T-cell (primary cell): ENCODE results near the gene OSBPL5. TPM values are rescaled to one million over a fixed set of nuclear protein-coding genes. Genes with fewer than 3 reads are reported as not detected.

Experiments used
- ATAC-seq, 4 experiments: fragments of 200-7000 bp in 3 of 4; fragments of 150-1000 bp in 1 of 4; cut with Tn5 transposase; replicated peaks in 1 of 4; 1 replicate in 3 of 4; 2 replicates in 1 of 4; pipeline ENCODE4 v1.10.0; 2021; ENCODE audit warnings: moderate library complexity in 3 of 4, mild to moderate bottlenecking in 2 of 4, moderate number of reproducible peaks in 1 of 4
- CTCF ChIA-PET, 2 donors: fragments of 300-600 bp; sonication (Branson Sonifier 250); formaldehyde crosslinking; loops; one replicate each; lab custom pipeline; 2022; ENCODE audit warnings: antibody characterized with exemption in 2 of 2; lab: Charles Lee
- POLR2A ChIA-PET, 2 donors: fragments of 300-600 bp; sonication (Branson Sonifier 250); formaldehyde crosslinking; loops; one replicate each; lab custom pipeline; 2022; ENCODE audit warnings: antibody characterized with exemption in 2 of 2; lab: Charles Lee
- DNase-seq, 35 experiments: peaks; one replicate each; pipeline versions ENCODE4 v3.0.0 to v3.0.0-alpha.2; 2013 to 2023
- H3K27ac ChIP-seq: one replicate; pipeline ENCODE4 v1.5.1; 2013; ENCODE audit warnings: low read length
- H3K27me3 ChIP-seq, 2 experiments: replicated peaks in 1 of 2; 1 replicate in 1 of 2; 2 replicates in 1 of 2; pipeline versions ENCODE4 v1.6.1 to v1.7.0; 2013; ENCODE audit warnings: low read length in 1 of 2, mixed read lengths in 1 of 2; ENCODE audit not compliant: control insufficient read depth in 2 of 2, insufficient read depth in 2 of 2; ENCODE audit errors: extremely low read depth in 1 of 2
- H3K36me3 ChIP-seq, 2 donors: 1 replicate in 1 of 2; 2 replicates in 1 of 2; pipeline versions ENCODE4 v1.6.1 to v1.7.0; 2013; ENCODE audit warnings: low read length in 1 of 2; ENCODE audit not compliant: control insufficient read depth in 2 of 2, insufficient read depth in 1 of 2; ENCODE audit errors: extremely low read depth in 1 of 2
- H3K4me1 ChIP-seq, 2 experiments: 1 replicate in 1 of 2; 2 replicates in 1 of 2; pipeline versions ENCODE4 v1.6.1 to v1.7.0; 2013; ENCODE audit warnings: low read length in 2 of 2, mixed read lengths in 1 of 2; ENCODE audit not compliant: insufficient read depth in 2 of 2, control insufficient read depth in 1 of 2; ENCODE audit errors: extremely low read depth in 1 of 2
- H3K4me3 ChIP-seq, 2 donors: 1 replicate in 1 of 2; 2 replicates in 1 of 2; pipeline versions ENCODE4 v1.5.1 to v1.7.0; 2013; ENCODE audit warnings: mild to moderate bottlenecking in 2 of 2, low read length in 1 of 2, moderate library complexity in 1 of 2; ENCODE audit not compliant: control insufficient read depth in 1 of 2; ENCODE audit errors: extremely low read depth in 1 of 2
- H3K9me3 ChIP-seq: 2 replicates; pipeline ENCODE4 v1.7.0; 2013
- H3K27ac Mint-ChIP-seq, 2 donors: one replicate each; pipeline ENCODE4 v1.8.0; 2020 to 2021; ENCODE audit warnings: mild to moderate bottlenecking in 2 of 2, mixed read lengths in 2 of 2
- H3K27me3 Mint-ChIP-seq, 2 donors: one replicate each; pipeline ENCODE4 v1.8.0; 2021 to 2022; ENCODE audit warnings: mixed read lengths in 2 of 2
- H3K36me3 Mint-ChIP-seq: one replicate; pipeline ENCODE4 v1.8.0; 2021; ENCODE audit warnings: mixed read lengths
- H3K4me1 Mint-ChIP-seq, 3 donors: one replicate each; pipeline ENCODE4 v1.8.0; 2020 to 2022; ENCODE audit warnings: mixed read lengths in 3 of 3, mild to moderate bottlenecking in 1 of 3
- H3K4me3 Mint-ChIP-seq, 3 donors: one replicate each; pipeline ENCODE4 v1.8.0; 2020 to 2022; ENCODE audit warnings: mild to moderate bottlenecking in 3 of 3, mixed read lengths in 3 of 3, moderate library complexity in 3 of 3
- H3K9me3 Mint-ChIP-seq, 3 donors: one replicate each; pipeline ENCODE4 v1.8.0; 2020 to 2022; ENCODE audit warnings: mixed read lengths in 3 of 3
- WGBS: methylation state at CpG from one replicate; pipeline ENCODE4 v1.1.5; 2013; ENCODE audit warnings: missing lambda C conversion rate; ENCODE audit not compliant: insufficient coverage; 5-methylcytosine and 5-hydroxymethylcytosine counted together
- total RNA-seq, 35 experiments: library from RNA in 6 of 35; stranded (reverse) in 6 of 35; fragments of 120-200 nt in 1 of 35; gene quantifications; one replicate each; pipeline versions ENCODE4 v1.2.1 to v1.2.4 and lab custom pipeline; 2013 to 2026

OSBPL5 gene
- total RNA-seq, 5 donors from 2014 or later (not counting 1 experiment from before 2014, with no cell fraction given): 11.2 to 41.5 (median 20.9) TPM

- H3K36me3 Mint-ChIP-seq: no peaks in the 10 kb centered on the region
- DNase-seq (no peak), ATAC-seq (no peak)
- no peaks in the 10 kb centered on the region for H3K9me3 Mint-ChIP-seq
- CTCF ChIA-PET: no interaction called here
- H3K27me3 Mint-ChIP-seq: peaks cover 5 to 17% of the 10 kb centered on the region in 2 donors
- peak overlapping the region in 1 of 2 donors; percentile 7 for H3K27ac Mint-ChIP-seq
- peaks cover 20 to 37% (median 37%) of the 10 kb centered on the region in 3 donors for H3K4me1 Mint-ChIP-seq
- peak overlapping the region in 1 of 3 donors; percentile 26 for H3K4me3 Mint-ChIP-seq
- Histone ChIP-seq H3K4me3 (no peak overlapping the region), H3K27me3 (peaks cover 0 to 31% of the 10 kb centered on the region in 2 experiments), H3K4me1 (peaks cover 3 to 91% of the 10 kb centered on the region in 2 experiments), H3K27ac (no peak overlapping the region), H3K9me3 (no peaks in the 10 kb centered on the region), H3K36me3 (peaks cover 0 to 2% of the 10 kb centered on the region in 2 donors)
- POLR2A ChIA-PET: no interaction called here
- 77% methylated on average over 15 of the region's 18 CpGs for WGBS
These were observed 6.9 kb downstream of the OSBPL5 start for GRCh38 chr11:3158131-3158591.

GRCh38 chr11:3157381-3158130 is 7.6 kb downstream of the OSBPL5 start:
- peak; percentile 32 to 62 (median 46) for ATAC-seq
- POLR2A ChIA-PET: no interaction called here
- peaks cover 0 to 26% of the 10 kb centered on the region in 2 experiments for H3K27me3 ChIP-seq
- no peak overlapping the region for H3K27ac Mint-ChIP-seq
- peaks cover 3 to 85% of the 10 kb centered on the region in 2 experiments for H3K4me1 ChIP-seq
- H3K9me3 ChIP-seq: no peaks in the 10 kb centered on the region
- DNase-seq: peak in 11 of 35 experiments; percentile 15 to 51 (median 29)
- WGBS: 73% methylated on average over 20 of the region's 22 CpGs
- peaks cover 5 to 13% of the 10 kb centered on the region in 2 donors for H3K27me3 Mint-ChIP-seq
- peaks cover 0 to 2% of the 10 kb centered on the region in 2 donors for H3K36me3 ChIP-seq
- CTCF ChIA-PET: no interaction called here
- H3K27ac ChIP-seq: no peak overlapping the region
- H3K36me3 Mint-ChIP-seq: no peaks in the 10 kb centered on the region
- H3K9me3 Mint-ChIP-seq: no peaks in the 10 kb centered on the region
- peaks cover 16 to 37% (median 30%) of the 10 kb centered on the region in 3 donors for H3K4me1 Mint-ChIP-seq
- peak overlapping the region in 1 of 3 donors; percentile 37 for H3K4me3 Mint-ChIP-seq
- H3K4me3 ChIP-seq: no peak overlapping the region

GRCh38 chr11:3156661-3157311 is 8.3 kb downstream of the OSBPL5 start:
- ChIA-PET CTCF (no interaction called here), POLR2A (no interaction called here)
- Histone ChIP-seq H3K9me3 (no peaks in the 10 kb centered on the region), H3K4me1 (peaks cover 3 to 77% of the 10 kb centered on the region in 2 experiments), H3K4me3 (no peak overlapping the region), H3K27ac (no peak overlapping the region), H3K27me3 (peaks cover 0 to 20% of the 10 kb centered on the region in 2 experiments), H3K36me3 (peaks cover 0 to 2% of the 10 kb centered on the region in 2 donors)
- 84% methylated on average over 30 of the region's 31 CpGs for WGBS
- ATAC-seq (no peak), DNase-seq (no peak)
- Mint-ChIP-seq H3K36me3 (no peaks in the 10 kb centered on the region), H3K9me3 (no peaks in the 10 kb centered on the region), H3K27ac (no peak overlapping the region), H3K27me3 (peaks cover 5 to 9% of the 10 kb centered on the region in 2 donors), H3K4me3 (peak overlapping the region in 1 of 3 donors; percentile 37), H3K4me1 (peaks cover 14 to 36% (median 26%) of the 10 kb centered on the region in 3 donors)

- peaks cover 3 to 74% of the 10 kb centered on the region in 2 experiments for H3K4me1 ChIP-seq
- 94% methylated on average over 7 of the region's 14 CpGs for WGBS
These were observed 8.8 kb downstream of the OSBPL5 start for GRCh38 chr11:3156282-3156660.

GRCh38 chr11:3155691-3156258 is 9.3 kb downstream of the OSBPL5 start:
- no peak for DNase-seq
- H3K4me3 Mint-ChIP-seq: no peak overlapping the region
- peaks cover 0 to 15% of the 10 kb centered on the region in 2 experiments for H3K27me3 ChIP-seq
- no peaks in the 10 kb centered on the region for H3K27me3 Mint-ChIP-seq
- peaks cover 4 to 29% (median 17%) of the 10 kb centered on the region in 3 donors for H3K4me1 Mint-ChIP-seq
- H3K27ac Mint-ChIP-seq: no peak overlapping the region
- no peak for ATAC-seq
- H3K36me3 Mint-ChIP-seq: no peaks in the 10 kb centered on the region
- ChIA-PET POLR2A (no interaction called here), CTCF (no interaction called here)
- no peaks in the 10 kb centered on the region for H3K9me3 Mint-ChIP-seq
- H3K4me1 ChIP-seq: peaks cover under 1 to 74% of the 10 kb centered on the region in 2 experiments
- WGBS: 91% methylated on average over 14 of the region's 16 CpGs
- H3K27ac ChIP-seq: no peak overlapping the region
- no peak overlapping the region for H3K4me3 ChIP-seq
- H3K36me3 ChIP-seq: peaks cover 0 to 2% of the 10 kb centered on the region in 2 donors
- no peaks in the 10 kb centered on the region for H3K9me3 ChIP-seq

More at GRCh38 chr11:3156282-3156660, 8.8 kb downstream of the OSBPL5 start:
- Mint-ChIP-seq H3K36me3 (no peaks in the 10 kb centered on the region), H3K4me1 (peaks cover 9 to 31% (median 22%) of the 10 kb centered on the region in 3 donors), H3K9me3 (no peaks in the 10 kb centered on the region), H3K27ac (no peak overlapping the region), H3K4me3 (no peak overlapping the region), H3K27me3 (peaks cover 0 to 4% of the 10 kb centered on the region in 2 donors)
- Histone ChIP-seq H3K36me3 (peaks cover 0 to 2% of the 10 kb centered on the region in 2 donors), H3K27ac (no peak overlapping the region), H3K4me3 (no peak overlapping the region), H3K9me3 (no peaks in the 10 kb centered on the region), H3K27me3 (peaks cover 0 to 18% of the 10 kb centered on the region in 2 experiments)
- POLR2A ChIA-PET: no interaction called here
- ATAC-seq (no peak), DNase-seq (no peak)
- CTCF ChIA-PET: no interaction called here

- 95% methylated on average over 2 of the region's 3 CpGs for WGBS
- Mint-ChIP-seq H3K27ac (no peak overlapping the region), H3K9me3 (no peaks in the 10 kb centered on the region), H3K4me1 (peaks cover under 1 to 26% (median 14%) of the 10 kb centered on the region in 3 donors), H3K36me3 (no peaks in the 10 kb centered on the region), H3K27me3 (no peaks in the 10 kb centered on the region), H3K4me3 (no peak overlapping the region)
- peaks cover 0 to 12% of the 10 kb centered on the region in 2 experiments for H3K27me3 ChIP-seq
- H3K9me3 ChIP-seq: no peaks in the 10 kb centered on the region
- H3K4me3 ChIP-seq: no peak overlapping the region
- CTCF ChIA-PET: no interaction called here
- DNase-seq (no peak), ATAC-seq (no peak)
- peaks cover 0 to 2% of the 10 kb centered on the region in 2 donors for H3K36me3 ChIP-seq
- H3K27ac ChIP-seq: no peak overlapping the region
- H3K4me1 ChIP-seq: peaks cover 0 to 69% of the 10 kb centered on the region in 2 experiments
- POLR2A ChIA-PET: no interaction called here
These were observed 9.9 kb downstream of the OSBPL5 start for GRCh38 chr11:3155216-3155615.
